Esophagus mucosa (tissue), 1 donor: ENCODE data around the gene EIF4G3. TPM values are rescaled to one million over a fixed set of nuclear protein-coding genes. Genes with fewer than 3 reads are reported as not detected.
"Not testable (repeated sequence)": the region's sequence is repeated elsewhere in the genome, so short reads cannot be mapped to it uniquely, and the experiment has no call there.

Experiments
- ATAC-seq: fragments of 200-7000 bp; cut with Tn5 transposase; one replicate; pipeline ENCODE4 v1.9.1; 2020
- total RNA-seq: library from RNA; stranded (reverse); gene quantifications from one replicate; pipeline ENCODE4 v1.2.4, GENCODE V29; 2023
- donor health status: DM: yes; HTN: yes; CAD: no.

EIF4G3 gene
- total RNA-seq, 1 donor from 2014 or later, result 35.7 TPM

DNA sequence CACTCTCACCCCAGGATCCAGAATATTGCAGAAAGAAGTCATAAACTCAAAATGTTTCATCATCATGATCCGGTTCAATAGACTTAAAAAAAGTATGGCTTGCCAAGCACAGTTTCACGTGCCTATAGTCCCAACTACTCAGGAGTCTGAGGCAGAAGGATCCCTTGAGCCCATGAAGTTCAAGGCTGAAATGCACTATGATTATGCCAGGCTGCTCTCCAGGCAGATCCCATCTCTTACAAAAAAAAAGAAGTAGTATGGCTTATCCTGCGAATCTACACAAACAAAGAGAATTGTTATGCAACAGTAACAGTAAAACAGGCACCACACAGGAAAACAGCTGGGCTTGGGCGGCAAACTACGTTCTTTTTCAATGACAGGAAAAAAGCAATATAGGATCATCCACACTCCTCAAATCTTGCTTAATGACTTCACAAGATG is 76.2 kb downstream of the EIF4G3 start:
- ATAC-seq, result peak; percentile 29

DNA sequence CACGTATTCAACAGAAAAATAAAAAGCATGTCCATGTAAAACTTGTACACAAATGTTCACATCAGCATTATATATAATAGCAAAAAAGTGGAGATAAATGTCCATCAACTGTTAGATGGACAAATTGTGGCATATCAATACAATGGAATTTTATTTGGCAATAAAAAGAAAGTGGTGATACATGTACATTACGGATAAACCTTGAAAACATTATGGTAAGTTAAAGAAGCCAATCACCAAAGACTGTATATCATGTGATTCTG is 76.9 kb downstream of the EIF4G3 start:
- no peak for ATAC-seq

DNA sequence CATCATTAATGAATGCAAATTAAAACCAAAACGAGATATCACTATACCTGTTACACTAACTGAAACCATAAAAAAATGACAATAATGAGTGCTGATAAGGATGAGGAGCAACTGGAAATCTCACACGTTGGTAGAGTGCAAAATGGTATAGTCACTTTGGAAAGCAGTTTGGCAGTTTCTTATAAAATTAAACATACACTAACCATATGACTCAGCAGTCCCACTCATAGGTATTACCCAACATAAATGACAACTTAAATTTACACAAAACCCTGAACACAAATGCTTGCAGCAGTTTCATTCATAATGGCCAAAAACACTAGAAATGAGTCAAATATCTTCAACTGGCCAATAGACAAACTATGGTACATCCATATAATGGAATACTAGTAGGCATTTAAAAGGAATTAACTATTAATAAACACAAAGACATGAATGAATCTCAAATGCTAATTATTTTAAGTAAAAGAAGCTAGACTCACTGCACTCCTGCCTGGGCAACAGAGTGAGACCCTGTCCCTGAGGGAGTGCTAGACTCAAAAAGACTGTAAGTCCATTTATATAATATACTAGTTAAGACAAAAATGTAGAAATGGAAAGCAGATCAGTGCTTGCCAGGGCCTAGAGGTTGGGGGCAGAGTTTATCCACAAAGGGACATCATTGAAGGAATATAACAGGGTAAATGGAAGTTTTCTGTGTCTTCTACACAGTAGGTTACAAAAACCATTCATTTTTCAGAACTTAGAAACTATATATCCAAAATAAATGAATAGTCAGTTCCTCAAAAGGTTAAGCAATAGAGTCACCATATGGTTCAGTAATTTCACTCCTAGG is 77.4 kb downstream of the EIF4G3 start:
- peak; percentile 46 for ATAC-seq

DNA sequence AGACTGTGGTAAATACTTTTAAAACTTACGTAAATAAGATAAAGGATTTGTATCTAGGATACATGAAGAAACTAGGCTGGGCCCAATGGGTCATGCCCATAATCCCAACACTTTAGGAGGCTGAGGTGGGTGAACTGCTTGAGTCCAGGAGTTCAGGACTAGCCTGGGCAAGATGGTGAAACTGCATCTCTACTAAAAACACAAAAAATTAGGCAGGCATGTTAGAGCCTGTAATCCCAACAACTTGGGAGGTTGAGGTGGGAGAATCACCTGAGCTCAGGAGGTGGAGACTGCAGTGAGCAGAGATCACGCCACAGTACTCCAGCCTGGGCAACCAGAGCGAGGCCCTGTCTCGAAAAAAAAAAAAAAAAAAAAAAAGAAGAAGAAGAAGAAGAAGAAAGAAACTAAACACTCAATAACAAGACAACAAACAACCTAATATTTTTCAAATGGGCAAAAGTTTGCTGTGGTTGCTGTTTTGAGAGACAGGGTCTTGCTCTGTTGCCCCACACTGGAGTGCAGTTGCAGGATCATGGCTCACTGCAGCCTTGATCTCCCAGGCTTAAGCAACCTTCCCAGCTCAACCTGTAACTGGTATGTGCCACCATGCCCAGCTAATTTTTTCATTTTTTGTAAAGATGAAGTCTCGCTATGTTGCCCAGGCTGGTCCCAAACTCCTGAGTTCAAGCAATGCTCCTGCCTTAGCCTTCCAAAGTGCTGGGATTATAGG is 78.3 kb downstream of the EIF4G3 start:
- ATAC-seq, result no peak

DNA sequence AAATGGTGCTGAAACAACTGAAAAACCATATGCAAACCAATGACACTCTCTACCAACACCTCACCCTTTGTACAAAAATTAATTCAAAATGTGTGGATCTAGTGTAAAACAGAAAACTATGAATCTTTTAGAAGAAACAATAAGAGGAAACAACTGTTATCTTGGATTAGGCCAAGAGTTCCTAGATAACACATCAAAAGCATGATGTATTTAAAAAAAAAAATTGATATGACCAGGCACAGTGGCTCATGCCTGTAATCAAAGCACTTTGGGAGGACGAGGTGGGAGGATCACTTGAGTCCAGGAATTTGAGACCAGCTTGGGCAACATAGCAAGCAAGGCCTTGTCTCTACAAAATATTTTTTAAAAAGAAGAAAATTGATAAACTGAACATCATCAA is 79.0 kb downstream of the EIF4G3 start:
- no peak for ATAC-seq

DNA sequence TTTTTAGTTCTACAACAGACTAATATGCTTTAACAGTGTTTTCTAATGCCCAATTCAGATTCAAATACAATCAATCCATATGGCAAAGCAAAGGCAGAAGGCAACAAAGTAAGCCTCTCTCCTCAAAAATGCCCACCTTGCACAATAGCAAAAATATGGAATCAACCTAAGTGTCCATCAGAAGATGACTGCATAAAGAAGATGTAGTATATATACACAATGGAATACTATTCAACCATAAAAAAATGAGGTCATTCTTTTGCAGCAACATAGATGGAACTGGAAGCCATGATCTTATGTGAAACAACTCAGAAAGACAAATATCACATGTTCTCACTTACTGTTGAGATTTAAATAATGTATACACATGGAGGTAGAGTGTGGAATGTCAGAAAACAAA is 80.7 kb downstream of the EIF4G3 start:
- ATAC-seq, result no peak

DNA sequence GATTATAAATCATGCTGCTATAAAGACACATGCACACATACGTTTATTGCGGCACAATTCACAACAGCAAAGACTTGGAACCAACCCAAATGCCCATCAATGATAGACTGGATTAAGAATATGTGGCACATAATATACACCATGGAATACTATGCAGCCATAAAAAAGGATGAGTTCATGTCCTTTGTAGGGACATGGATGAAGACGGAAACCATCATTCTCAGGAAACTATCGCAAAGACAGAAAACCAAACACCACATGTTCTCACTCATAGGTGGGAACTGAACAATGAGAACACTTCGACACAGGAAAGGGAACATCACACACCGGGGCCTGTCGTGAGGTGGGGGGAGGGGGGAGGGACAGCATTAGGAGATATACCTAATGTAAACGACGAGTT is 82.4 kb downstream of the EIF4G3 start:
- not testable (repeated sequence) for ATAC-seq

DNA sequence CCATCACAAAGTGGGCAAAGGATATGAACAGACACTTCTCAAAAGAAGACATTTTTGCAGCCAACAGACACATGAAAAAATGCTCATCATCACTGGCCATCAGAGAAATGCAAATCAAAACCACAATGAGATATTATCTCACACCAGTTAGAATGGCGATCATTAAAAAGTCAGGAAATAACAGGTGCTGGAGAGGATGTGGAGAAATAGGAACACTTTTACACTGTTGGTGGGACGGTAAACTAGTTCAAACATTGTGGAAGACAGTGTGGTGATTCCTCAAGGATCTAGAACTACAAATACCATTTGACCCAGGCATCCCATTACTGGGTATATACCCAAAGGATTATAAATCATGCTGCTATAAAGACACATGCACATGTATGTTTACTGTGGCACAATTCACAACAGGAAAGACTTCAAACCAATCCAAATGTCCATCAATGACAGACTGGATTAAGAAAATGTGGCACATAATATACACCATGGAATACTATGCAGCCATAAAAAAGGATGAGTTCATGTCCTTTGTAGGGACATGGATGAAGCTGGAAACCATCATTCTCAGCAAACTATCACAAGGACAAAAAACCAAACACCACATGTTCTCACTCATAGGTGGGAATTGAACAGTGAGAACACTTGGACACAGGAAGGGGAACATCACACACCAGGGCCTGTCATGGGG is 83.3 kb downstream of the EIF4G3 start:
- ATAC-seq, result not testable (repeated sequence)

DNA sequence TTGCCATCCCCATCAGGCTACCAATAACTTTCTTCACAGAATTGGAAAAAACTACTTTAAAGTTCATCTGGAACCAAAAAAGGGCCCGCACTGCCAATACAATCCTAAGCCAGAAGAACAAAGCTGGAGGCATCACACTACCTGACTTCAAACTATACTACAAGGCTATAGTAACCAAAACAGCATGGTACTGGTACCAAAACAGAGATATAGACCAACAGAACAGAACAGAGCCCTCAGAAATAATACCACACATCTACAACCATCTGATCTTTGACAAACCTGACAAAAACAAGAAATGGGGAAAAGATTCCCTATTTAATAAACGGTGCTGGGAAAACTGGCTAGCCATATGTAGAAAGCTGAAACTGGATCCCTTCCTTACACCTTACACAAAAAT is 84.2 kb downstream of the EIF4G3 start:
- not testable (repeated sequence) for ATAC-seq

DNA sequence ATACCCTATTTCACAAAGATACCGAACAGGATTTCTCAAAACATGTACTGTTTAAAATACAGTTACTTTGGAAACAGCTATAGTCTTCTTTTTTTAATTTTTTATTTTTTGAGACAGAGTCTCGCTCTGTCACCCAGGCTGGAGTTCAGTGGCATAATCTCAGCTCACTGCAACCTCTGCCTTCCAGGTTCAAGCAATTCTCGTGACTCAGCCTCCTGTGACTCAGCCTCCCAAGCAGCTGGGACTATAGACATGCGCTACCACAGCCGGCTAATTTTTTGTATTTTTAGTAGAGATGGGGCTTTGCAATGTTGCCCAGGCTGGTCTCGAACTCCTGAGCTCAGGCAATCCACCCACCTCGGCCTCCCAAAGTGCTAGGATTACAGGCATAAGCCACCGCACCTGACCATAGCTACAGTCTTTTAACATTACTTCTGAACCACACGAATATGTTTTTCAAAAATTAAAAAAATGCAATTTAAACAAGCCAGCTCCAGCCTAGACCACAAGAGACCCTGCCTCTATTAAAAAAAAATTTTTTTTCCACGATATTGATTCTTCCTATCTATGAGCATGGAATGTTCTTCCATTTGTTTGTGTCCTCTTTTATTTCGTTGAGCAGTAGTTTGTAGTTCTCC is 85.5 kb downstream of the EIF4G3 start:
- peak; percentile 73 for ATAC-seq

DNA sequence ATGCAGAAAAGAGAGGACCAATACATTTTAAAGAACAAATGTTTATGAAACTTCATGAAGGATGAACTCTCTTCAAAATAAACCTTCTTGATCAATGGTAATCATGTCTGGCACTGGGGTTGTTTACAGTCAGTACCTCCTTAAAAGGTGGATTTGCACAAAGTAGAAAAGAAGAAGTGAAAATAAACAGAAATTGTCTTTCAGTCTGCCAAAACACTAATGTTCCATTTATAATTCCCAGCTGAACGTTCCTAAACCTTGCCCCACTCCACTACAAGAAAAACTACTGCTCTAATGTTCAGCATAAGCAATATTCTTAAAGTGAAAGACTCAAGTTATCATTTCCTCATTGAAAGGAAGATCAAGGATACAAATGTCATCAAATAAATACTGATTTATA is 86.2 kb downstream of the EIF4G3 start:
- no peak for ATAC-seq

DNA sequence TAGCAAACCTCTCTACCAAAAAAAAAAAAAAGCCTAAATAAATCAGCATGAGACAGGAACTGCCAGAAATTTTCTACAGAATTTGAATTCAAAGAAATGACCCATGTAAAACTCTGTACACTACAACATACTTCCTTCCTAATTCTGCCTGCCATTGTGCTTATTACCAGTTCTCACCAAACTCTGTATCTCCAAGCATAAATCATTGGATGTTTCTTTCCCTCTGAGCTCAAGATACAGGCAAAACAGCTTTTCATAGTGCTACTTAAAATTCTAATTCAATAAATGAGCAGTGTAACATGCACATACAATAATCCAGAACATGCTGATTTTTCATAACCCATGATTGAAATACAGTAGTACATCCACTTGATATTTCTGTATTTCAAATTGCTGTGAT is 87.0 kb downstream of the EIF4G3 start:
- ATAC-seq, result no peak

DNA sequence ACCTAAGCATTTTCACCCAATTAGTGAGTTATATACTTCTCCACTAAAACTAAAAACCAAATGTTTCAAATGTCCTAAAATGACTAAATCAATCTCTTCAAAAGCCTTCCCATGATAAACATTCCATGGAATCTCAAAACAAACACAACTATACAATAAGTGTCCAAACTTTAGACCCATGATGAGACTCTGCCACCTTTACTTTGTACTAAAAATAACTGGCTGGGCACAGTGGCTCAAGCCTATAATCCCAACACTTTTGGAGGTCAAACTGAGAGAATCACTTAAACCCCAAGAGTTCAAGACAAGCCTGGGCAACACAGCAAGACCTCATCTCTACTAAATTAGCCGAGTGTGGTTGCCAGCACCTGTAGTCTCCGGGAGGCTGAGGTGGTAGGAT is 87.4 kb downstream of the EIF4G3 start:
- no peak for ATAC-seq

DNA sequence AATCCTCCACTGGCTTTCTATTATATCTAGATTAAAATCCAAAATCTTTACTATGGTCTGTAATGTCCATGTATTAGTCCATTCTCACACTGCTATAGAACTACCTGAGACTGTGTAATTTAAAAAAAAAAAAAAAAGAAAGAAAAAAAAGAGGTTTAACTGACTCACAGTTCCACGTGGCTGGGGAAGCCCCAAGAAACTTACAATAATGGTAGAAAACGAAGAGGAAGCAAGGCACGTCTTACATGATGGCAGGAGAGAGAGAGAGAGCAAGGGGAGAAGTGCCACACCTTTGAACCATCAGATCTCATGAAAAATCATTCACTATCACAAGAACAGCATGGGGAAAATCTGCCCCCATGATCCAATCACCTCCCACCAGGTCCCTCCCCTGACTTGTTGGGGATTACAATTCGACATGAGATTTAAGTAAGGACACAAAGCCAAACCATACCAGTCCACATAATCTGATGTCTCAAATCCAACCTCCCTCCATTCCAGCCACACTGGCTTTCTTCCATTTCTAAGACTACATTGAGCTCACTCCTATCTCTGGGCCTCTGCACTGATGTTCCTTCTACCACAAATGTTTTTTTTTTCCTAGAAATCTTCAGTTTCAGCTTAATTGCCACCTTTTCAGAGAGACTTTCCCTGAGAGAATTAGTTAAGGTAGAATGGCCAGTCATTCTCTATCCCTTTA is 92.4 kb downstream of the EIF4G3 start:
- ATAC-seq, result no peak

DNA sequence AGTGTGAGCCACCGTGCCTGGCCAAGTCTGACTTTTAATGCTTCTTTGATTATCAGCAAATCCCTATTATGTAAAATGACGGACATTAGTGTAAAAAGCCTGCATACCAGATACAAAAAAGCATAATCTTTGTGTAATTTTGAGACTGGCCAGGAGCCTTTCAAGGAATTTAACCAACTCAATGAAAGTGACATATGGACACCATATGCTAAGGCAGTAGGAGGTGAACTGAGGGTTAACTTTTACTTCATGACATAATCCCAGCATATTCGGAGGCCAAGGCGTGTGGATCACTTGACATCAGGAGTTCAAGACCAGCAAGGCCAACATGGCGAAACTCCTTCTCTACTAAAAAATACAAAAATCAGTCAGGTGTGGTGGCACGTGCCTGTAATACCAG is 94.6 kb downstream of the EIF4G3 start:
- no peak for ATAC-seq

DNA sequence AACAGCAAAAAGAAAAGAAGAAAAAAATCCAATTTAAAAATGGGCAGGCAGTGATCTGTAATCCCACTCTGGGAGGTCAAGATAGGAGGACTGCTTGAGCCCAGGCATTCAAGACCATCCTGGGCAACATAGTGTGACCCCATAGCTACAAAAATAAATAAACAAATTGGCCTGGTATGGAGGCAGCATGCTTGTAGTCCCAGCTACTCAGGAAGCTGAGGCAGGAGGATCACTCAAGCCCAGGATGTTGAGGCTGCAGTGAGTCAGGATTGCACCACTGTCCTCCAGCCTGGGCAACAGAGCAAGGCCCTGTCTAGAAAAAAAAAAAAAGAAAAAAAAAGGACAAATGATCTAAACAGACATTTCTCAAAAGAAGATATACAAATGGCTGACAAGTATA is 99.6 kb downstream of the EIF4G3 start:
- no peak for ATAC-seq

DNA sequence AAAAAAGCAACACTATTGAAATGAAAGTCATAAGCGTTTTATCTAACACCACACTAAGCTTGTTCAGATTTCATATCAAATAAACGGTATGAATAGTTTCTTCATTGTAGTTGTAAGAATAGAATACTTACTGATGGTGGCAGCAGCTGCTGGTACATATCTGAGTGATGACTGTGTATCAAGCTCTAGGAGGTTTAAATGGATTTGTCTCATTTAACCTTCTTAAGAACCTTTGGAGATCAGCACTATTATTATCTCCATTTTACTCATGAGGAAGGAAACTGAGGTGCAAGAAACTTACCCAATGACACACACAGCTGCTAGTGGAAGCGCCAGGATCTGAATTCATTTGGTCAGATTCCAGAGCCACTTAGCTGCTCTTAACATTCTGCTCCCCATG is 104.0 kb downstream of the EIF4G3 start:
- peak; percentile 69 for ATAC-seq

DNA sequence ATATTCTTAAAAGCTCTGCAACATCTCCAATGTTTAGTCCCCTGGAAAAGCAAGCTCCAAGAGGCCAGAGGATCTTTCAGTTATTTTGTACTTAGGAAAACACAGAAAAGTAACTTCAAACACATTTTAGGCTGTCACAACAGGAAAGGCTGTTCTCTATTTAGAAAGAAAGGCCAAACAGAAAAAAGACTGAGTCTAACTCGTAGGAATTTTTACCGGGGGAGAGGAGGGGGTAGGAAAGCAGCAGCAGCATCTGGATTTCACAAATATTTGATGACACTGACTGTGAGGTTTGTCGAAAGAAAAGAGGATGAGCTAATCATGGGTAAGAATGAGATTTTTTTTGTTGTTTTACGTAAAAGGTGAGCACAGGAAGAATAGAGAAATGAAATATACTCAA is 107.1 kb downstream of the EIF4G3 start:
- ATAC-seq, result no peak

DNA sequence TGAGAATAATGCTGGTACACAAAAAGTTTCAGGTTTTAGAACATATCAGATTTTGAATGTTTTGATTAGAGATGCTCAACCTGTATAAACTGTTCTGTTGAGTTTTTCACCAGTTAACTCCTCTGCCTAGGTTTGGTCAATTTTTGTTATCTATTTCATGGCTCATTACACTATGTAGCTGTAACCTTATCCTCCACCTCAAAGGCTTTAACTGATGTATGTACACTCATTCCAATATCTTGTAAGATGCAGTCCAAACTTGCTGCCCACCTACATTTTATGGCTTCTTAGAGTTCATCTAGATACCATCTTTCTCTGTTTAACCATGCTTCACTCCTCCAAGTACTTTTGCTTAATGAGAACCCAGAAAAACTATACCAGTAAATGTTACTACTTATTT is 107.8 kb downstream of the EIF4G3 start:
- ATAC-seq, result no peak

DNA sequence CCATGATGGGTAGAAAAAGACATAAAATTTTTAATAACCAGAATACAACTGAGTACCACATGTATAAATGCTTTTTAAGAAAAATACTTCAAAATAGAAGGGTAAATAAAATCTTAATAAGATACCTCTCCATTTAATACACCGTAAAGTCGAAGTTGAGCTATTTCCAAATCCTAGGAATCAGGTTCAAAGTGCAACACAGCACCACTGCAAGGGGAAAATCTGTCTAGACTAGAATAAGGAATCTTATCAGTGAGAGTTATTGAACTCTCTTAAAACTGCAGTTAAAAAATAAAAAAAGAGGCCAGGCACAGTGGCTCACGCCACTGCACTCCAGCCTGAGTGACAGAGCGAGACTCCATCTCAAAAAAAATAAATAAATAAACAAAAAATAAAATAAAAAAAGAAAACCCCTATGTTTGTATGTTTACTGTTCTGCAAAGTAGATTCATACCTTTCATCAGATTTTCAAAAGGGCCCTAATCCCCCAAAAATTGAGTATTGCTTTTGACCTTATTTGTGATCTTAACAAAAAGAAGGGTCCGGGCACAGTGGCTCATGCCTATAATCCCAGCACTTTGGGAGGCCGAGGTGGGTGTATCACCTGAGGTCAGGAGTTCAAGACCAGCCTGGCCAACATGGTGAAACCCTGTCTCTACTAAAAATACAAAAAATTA is 109.0 kb downstream of the EIF4G3 start:
- no peak for ATAC-seq

DNA sequence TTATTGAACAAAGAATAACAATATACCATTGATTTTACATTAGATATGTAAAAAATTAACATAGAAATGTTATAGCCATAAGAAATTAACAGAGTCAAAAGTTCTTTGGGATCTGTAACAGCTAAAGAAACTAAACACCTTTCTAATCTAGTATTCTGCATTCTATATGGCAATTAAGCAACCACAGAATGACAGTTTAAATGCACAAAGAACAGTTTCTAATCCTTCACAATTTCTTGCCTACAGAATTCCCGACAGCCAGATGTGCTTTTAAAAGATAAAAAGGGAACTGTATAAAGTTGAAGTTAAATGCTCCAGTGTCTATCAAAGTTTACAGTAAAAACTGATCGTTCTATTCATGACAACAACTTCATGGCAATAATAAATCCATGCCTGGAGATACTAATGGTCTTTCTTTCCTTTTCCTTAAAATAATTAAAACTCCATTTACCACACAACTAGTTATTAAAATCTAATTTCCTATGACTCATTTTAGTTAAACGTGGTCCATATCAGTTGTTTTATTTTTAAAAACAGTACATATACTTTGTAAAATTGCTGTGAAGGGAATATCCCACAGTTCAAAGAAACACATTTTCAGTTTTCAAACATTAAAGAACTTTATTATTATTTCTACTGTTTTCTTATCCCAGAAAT is 110.2 kb downstream of the EIF4G3 start:
- no peak for ATAC-seq
